Measurements from ENCODE around the gene PI4KB. TPM values are rescaled to one million over a fixed set of nuclear protein-coding genes. Genes with fewer than 3 reads are reported as not detected.

The PI4KB gene
- total RNA-seq (2022) = 50.7 and 57.6 TPM in 2 replicates
- Bru-seq, nascent RNA = percentile 73 among the genes with signal in this experiment
- percentile 79 among the genes with signal in this experiment for BruChase-seq, experiment 1, labeled RNA remaining after a 6-hour chase
- BruChase-seq, experiment 2, labeled RNA remaining after a 2-hour chase = percentile 75 among the genes with signal in this experiment
- long read RNA-seq, transcript PI4KB-203 (11 exons, 3,934 nt) = major isoform, 17 of 64 reads
- long read RNA-seq, transcript PI4KB-202 (12 exons, 3,340 nt) = minor isoform, 6 of 64 reads
- long read RNA-seq, partial matches to known transcripts = 22 of 64 reads
- long read RNA-seq, other reads (novel, unspliced or antisense) = 19 of 64 reads

GRCh38 chr1:151327223-151327902 is at the start of gene PI4KB:
Gene PI4KB, minus strand, starts transcription at chr1:151327416. Its CDS starts 10,935 bp downstream, at chr1:151316481.
- Mint-ChIP-seq H3K4me3 (ENCODE audit: low read depth, unreplicated experiment) (peak within 1 kb of the TSS; percentile 90), H3K27ac (ENCODE audit: unreplicated experiment) (peak within 1 kb of the TSS; percentile 92), H3K27me3 (ENCODE audit: unreplicated experiment) (no peaks in the 10 kb centered on the region), H3K4me1 (ENCODE audit: low read depth, unreplicated experiment) (peaks cover 14% of the 10 kb centered on the region), H3K9me3 (ENCODE audit: low read depth, unreplicated experiment) (no peaks in the 10 kb centered on the region), H3K36me3 (ENCODE audit: insufficient read depth, unreplicated experiment) (peaks cover 41% of the 10 kb centered on the region)
- CTCF ChIA-PET = interaction anchor here (0.6 to 2.6 kb wide), 11 partner anchors 14 to 1151 kb away, joined by 3 to 22 read pairs (median 4); partner anchors contain the start of genes PSMB4 and SELENBP1
- no peak for TF ChIP-seq CTCF (IDR thresholded peaks at IDR 0.05; ENCODE audit: unreplicated experiment)
- intact Hi-C loops (cut with micrococcal nuclease; ENCODE audit: unreplicated experiment) = no loop called here
- DNase-seq = peak; percentile 96
- no TSS peak for BruUV-seq (replicated peaks)

- H3K4me1 Mint-ChIP-seq (ENCODE audit: low read depth, unreplicated experiment) = peaks cover 41% of the 10 kb centered on the region
- H3K36me3 Mint-ChIP-seq (ENCODE audit: insufficient read depth, unreplicated experiment) = peaks cover 19% of the 10 kb centered on the region
- peaks cover 15% of the 10 kb centered on the region for H3K27me3 Mint-ChIP-seq (ENCODE audit: unreplicated experiment)
- no peak overlapping the region for H3K27ac Mint-ChIP-seq (ENCODE audit: unreplicated experiment)
- H3K9me3 Mint-ChIP-seq (ENCODE audit: low read depth, unreplicated experiment) = no peaks in the 10 kb centered on the region
- intact Hi-C loops (cut with micrococcal nuclease; ENCODE audit: unreplicated experiment) = loop anchor here (2.0 kb wide), 1 partner anchor 26 kb away; the partner anchor contains the start of gene PSMB4
- DNase-seq = no peak
- no TSS peak for BruUV-seq (replicated peaks)
- TF ChIP-seq CTCF (IDR thresholded peaks at IDR 0.05; ENCODE audit: unreplicated experiment) = no peak
- CTCF ChIA-PET = interaction anchor here (1.7 kb wide), 1 partner anchor 45 kb away, joined by 6 read pairs; the partner anchor contains the start of gene PI4KB
- no peak overlapping the region for H3K4me3 Mint-ChIP-seq (ENCODE audit: low read depth, unreplicated experiment)
These were observed 46.0 kb upstream of the PI4KB start for GRCh38 chr1:151373196-151373595.

- intact Hi-C loops (cut with micrococcal nuclease; ENCODE audit: unreplicated experiment) = loop anchor here (2.0 kb wide), 1 partner anchor 27 kb away; the partner anchor contains the start of gene PSMB4
- peak within 1 kb of the TSS; percentile 41 for H3K4me3 Mint-ChIP-seq (ENCODE audit: low read depth, unreplicated experiment)
- peaks cover 15% of the 10 kb centered on the region for H3K27me3 Mint-ChIP-seq (ENCODE audit: unreplicated experiment)
- H3K4me1 Mint-ChIP-seq (ENCODE audit: low read depth, unreplicated experiment) = peaks cover 41% of the 10 kb centered on the region
- H3K36me3 Mint-ChIP-seq (ENCODE audit: insufficient read depth, unreplicated experiment) = peaks cover 19% of the 10 kb centered on the region
- H3K27ac Mint-ChIP-seq (ENCODE audit: unreplicated experiment) = peak within 1 kb of the TSS; percentile 76
- peak; percentile 66 for DNase-seq
- no peaks in the 10 kb centered on the region for H3K9me3 Mint-ChIP-seq (ENCODE audit: low read depth, unreplicated experiment)
- CTCF ChIA-PET = interaction anchor here (0.9 to 1.7 kb wide), 5 partner anchors 13 to 138 kb away, joined by 3 to 8 read pairs (median 6); partner anchors contain the start of genes PI4KB and PSMB4
- BruUV-seq (replicated peaks) = no TSS peak
- no peak for TF ChIP-seq CTCF (IDR thresholded peaks at IDR 0.05; ENCODE audit: unreplicated experiment)
These were observed 45.1 kb upstream of the PI4KB start, which contains the start of gene SELENBP1 for GRCh38 chr1:151372058-151372934. Gene SELENBP1, minus strand, starts transcription at chr1:151372705. Its CDS starts 64 bp downstream, at chr1:151372641.
